Astrocyte of the spinal cord (primary cell): ENCODE results near the gene PRRT1B.

ENCODE experiments used
- DNase-seq: peaks from one replicate; pipeline ENCODE4 v3.0.0; 2011; ENCODE audit warnings: low read depth, low spot score
- H3K4me3 ChIP-seq: 2 replicates; pipeline ENCODE4 v1.5.1; 2011; ENCODE audit warnings: low read depth, mild to moderate bottlenecking, low read length, moderate library complexity
- in situ Hi-C: cut with HindIII; loops from 2 replicates; pipeline ENCODE4 v1.10.0; 2017; ENCODE audit warnings: low sequenced_read_pairs
- TF ChIP-seq, protein P1 (sequence below): IDR thresholded peaks from 2 replicates; pipeline ENCODE4 v1.5.1; 2012; ENCODE audit warnings: low read depth, mild to moderate bottlenecking, low read length, inconsistent platforms

PRRT1B gene

DNA sequence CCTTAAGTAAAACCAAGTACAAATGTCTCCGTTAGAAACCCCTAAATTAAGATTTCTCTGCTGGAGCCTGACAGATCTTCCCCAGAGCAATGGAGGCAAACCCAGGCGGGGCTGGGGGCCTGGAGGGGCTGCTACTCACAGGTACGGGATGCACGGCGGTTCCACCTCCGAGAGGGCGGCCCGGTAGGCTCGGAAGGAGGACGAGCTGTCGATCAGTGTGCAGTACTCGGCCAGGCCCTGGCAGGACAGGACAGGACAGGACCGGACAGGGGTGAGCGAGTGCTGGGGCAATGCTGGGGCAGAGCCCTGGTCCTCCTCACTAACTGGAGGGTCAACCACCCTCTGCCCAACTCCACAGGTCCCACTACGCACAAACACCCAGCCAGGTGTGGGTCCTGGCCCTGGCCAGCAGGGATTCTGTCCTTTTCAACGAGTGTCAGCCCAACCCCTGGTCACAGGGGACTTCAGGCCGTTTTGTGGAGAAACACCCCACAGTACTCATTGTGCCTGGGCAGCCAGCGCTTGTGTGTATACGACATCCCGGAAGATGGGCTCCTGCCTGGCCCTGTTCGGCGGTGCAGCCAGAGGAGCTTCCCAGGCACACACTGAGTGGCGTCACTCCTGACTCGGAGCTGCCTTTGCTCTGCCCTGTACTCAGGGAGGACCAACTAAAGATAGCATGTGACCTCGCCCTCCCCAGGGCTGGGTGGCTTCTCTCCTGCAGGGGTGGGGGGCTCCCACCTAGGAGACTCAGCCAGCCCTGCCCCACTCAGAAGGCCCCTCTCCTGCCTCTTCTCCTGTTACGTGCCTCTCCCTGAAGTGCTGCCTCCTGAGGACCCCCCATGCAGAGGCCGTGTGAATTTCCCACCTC, 37.4 kb downstream of the PRRT1B start:
- TF ChIP-seq, protein P1, sequence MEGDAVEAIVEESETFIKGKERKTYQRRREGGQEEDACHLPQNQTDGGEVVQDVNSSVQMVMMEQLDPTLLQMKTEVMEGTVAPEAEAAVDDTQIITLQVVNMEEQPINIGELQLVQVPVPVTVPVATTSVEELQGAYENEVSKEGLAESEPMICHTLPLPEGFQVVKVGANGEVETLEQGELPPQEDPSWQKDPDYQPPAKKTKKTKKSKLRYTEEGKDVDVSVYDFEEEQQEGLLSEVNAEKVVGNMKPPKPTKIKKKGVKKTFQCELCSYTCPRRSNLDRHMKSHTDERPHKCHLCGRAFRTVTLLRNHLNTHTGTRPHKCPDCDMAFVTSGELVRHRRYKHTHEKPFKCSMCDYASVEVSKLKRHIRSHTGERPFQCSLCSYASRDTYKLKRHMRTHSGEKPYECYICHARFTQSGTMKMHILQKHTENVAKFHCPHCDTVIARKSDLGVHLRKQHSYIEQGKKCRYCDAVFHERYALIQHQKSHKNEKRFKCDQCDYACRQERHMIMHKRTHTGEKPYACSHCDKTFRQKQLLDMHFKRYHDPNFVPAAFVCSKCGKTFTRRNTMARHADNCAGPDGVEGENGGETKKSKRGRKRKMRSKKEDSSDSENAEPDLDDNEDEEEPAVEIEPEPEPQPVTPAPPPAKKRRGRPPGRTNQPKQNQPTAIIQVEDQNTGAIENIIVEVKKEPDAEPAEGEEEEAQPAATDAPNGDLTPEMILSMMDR, result no peak
- DNase-seq, result no peak
- in situ Hi-C loops, result no loop called here
- no peak overlapping the region for H3K4me3 ChIP-seq

DNA sequence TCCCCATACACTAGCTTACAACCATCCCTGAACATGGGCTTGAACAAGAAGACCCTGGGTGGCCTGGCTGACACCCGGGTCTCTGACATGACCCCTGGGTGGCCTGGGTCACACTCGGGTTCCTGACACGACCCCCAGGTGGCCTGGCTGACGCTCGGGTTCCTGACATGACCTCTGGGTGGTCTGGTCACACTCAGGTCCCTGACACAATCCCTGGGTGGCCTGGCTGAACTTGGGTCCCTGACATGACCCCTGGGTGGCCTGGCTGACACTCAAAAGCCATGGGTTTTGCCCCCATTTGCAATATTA, 38.0 kb downstream of the PRRT1B start:
- H3K4me3 ChIP-seq, result no peak overlapping the region
- DNase-seq, result no peak
- TF ChIP-seq, protein P1, result no peak
- in situ Hi-C loops, result no loop called here

DNA sequence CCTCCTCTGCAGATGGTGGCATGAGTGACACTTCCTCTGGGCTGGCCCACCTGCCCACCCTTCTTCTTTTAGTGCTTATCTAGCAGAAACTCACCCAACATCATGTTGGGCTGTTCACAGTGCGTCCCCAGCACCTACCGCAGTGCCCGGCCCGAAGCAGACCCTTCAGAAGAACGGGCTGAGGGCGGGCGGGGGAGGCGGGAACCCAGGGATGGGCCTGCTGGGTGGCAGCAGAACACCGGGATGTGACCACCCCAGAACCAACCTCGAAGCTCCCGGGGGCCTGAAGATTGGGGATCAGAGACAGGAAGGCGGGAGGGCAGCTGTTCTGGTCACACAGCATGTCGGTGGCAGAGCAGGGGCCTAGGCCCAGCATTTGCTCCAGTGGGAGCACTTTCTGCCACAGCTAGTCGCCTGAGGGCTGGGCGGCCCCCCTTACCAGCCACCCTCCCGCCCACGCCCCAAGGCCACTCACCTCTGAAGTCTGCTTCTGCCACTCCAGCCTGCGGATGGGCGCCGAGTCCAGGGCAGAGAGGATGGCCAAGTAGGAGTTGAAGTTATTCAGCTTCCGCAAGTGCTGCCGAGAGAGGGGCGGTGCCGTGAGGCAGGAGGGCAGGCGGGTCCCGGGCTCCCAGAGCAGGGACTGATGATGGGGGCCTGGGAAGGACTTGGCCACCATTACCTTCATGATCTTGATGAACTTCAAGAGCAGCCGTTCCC, 38.7 kb downstream of the PRRT1B start:
- DNase-seq, result no peak
- in situ Hi-C loops, result no loop called here
- TF ChIP-seq, protein P1, result no peak
- H3K4me3 ChIP-seq, result no peak overlapping the region

DNA sequence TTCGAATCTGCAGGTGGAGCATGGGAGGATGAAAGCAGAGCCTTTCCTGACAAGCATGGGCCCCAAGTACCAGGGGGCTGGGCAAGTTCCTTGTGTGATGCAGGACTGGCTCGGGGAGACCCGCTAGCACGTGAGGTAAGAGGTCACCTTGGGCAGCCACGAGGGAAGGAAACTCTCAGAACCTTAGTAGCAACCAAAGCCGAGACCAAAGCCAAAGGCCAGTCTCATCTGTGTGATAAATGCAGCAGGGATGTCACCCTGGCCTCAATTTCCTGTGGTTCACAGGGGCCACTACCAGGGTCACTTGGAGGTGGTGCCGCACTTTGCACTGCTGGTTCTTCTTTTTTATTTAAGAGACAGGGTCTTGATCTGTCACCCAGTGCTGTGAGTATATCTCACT, 39.5 kb downstream of the PRRT1B start:
- DNase-seq, result no peak
- TF ChIP-seq, protein P1, result no peak
- in situ Hi-C loops, result no loop called here
- H3K4me3 ChIP-seq, result no peak overlapping the region

DNA sequence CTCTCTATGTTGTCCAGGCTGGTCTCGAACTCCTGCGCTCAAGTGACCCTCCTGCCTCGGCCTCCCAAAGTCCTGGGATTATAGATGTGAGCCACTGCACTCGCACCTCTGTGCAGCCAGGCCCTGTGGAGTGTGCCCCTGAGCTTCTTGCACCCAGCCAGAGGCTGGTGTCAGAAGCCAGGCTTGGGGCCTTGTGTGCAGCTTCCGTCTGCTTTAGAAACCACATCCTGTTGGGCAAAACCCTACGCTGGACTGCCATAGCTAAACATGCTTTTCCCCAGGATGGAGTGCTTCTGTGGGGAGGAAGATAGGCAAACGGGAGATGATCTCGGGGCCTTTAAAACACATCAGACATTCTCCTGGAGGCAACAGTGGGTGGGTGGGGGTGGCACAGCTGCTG, 40.1 kb downstream of the PRRT1B start:
- no peak for DNase-seq
- no peak overlapping the region for H3K4me3 ChIP-seq
- in situ Hi-C loops, result no loop called here
- TF ChIP-seq, protein P1, result no peak

DNA sequence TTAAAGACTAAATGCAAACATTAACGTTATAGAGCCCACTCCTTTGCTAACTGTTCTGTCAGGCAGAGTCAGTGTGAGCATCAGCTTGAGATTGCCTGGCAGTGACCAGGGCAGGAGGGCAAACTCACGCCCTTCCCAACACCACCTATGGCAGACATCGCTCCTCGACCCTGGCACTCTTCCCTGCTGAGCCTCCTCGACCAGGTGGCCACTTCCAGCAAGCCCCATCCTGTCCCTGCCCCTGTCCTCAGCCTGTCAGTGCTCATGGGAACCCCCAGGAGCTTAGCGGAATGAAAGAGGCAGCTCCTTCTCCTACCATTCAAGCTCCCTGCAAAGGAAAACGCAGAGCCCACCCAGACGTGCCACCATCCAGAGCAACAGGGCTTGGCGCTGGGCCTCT, 42.0 kb downstream of the PRRT1B start:
- DNase-seq, result no peak
- TF ChIP-seq, protein P1, result no peak
- in situ Hi-C loops, result no loop called here
- no peak overlapping the region for H3K4me3 ChIP-seq
